ENCODE results near the gene SGPP2. TPM values are rescaled to one million over a fixed set of nuclear protein-coding genes. Genes with fewer than 3 reads are reported as not detected.

The SGPP2 gene
- total RNA-seq, 1 donor from 2014 or later: 22.4 TPM

DNA sequence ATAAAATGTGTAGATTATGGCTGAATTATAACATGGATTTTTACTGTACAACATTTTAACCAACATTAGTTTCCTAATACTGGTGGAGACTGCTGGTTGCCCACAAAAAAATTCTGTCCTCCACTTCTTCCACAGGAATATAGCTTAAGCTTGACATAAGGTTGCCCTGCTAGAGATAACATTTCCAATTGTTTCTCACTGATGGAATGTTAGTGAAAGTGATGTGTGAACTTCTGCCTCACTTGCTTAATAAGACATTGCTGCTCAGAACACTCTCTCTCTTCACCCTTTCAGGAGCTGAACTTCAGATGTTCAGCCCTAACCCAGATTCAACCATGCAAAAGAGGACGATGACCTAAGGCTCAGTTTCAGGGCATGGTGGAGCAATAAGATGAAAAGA lies 2.7 kb upstream of the SGPP2 start:
- H3K27ac Mint-ChIP-seq: no peak overlapping the region
- H3K36me3 Mint-ChIP-seq: no peaks in the 10 kb centered on the region
- TF ChIP-seq, protein P1, sequence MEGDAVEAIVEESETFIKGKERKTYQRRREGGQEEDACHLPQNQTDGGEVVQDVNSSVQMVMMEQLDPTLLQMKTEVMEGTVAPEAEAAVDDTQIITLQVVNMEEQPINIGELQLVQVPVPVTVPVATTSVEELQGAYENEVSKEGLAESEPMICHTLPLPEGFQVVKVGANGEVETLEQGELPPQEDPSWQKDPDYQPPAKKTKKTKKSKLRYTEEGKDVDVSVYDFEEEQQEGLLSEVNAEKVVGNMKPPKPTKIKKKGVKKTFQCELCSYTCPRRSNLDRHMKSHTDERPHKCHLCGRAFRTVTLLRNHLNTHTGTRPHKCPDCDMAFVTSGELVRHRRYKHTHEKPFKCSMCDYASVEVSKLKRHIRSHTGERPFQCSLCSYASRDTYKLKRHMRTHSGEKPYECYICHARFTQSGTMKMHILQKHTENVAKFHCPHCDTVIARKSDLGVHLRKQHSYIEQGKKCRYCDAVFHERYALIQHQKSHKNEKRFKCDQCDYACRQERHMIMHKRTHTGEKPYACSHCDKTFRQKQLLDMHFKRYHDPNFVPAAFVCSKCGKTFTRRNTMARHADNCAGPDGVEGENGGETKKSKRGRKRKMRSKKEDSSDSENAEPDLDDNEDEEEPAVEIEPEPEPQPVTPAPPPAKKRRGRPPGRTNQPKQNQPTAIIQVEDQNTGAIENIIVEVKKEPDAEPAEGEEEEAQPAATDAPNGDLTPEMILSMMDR (conservative IDR thresholded peaks at IDR 0.05): no peak
- no peak overlapping the region for H3K4me3 Mint-ChIP-seq
- no peaks in the 10 kb centered on the region for H3K9me3 Mint-ChIP-seq
- no peak for DNase-seq (ENCODE audit: extremely low spot score, unreplicated experiment)
- peaks cover 12% of the 10 kb centered on the region for H3K4me1 Mint-ChIP-seq (ENCODE audit: unreplicated experiment)
- peaks cover 56% of the 10 kb centered on the region for H3K27me3 Mint-ChIP-seq

DNA sequence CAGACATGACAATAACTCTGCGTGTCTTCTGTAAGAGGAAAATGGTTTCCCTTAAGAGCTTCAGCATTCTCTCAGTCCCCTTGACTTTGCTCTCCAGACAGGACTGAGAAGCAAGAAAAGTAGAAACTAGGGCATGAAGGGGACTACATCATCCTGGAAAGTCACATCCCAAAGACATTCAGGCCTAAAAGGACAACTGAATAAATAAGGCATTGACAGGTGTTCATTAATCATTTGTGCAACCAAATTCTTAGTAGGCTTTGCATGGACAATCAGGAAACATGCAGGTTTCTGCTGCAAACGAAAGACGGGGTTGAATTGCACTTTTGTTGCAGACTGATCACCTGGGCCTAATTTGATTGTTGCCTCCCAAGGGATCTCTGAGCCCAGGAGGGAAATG lies 1.2 kb upstream of the SGPP2 start:
- no peaks in the 10 kb centered on the region for H3K9me3 Mint-ChIP-seq

DNA sequence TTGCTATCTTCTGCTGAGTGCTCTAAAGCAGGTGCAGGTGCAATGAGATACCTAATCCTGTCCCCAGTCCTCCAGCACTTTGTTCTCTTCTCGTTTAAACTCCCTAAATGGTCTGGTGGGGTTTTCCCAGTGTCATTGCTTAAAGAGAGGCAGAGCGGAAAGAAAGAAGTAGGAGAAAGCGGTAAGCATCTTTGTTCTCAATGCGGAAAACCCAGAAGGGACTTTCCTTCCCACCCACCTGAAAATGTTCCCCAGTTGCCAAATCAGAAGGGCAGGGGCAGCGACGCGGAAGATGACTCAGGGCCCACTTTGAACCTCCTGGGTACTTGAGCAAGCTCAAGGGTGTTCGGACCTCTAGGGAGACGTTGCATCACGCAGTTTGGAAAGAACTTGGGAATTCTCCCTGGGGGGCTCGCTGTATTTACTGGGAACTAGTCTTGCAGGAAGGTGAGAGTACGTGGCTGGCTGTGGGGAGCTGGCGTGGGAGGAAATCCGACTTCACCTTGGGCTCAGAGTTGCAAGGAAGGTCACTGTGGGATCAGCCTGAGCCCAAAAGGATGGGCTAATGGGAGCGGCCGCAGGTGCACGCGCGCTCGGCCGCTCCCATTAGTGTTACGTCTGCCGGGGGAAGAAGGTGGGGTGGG lies 589 bp upstream of the SGPP2 start:
- Mint-ChIP-seq H3K4me3 (peak overlapping the region; percentile 89), H3K27me3 (peaks cover 68% of the 10 kb centered on the region), H3K4me1 (ENCODE audit: unreplicated experiment) (peaks cover 29% of the 10 kb centered on the region), H3K36me3 (no peaks in the 10 kb centered on the region), H3K9me3 (no peaks in the 10 kb centered on the region), H3K27ac (peak overlapping the region; percentile 79)
- TF ChIP-seq, protein P1 (conservative IDR thresholded peaks at IDR 0.05): no peak
- no peak for DNase-seq (ENCODE audit: extremely low spot score, unreplicated experiment)

More for the DNA sequence above, 1.2 kb upstream of the SGPP2 start:
- Mint-ChIP-seq H3K27ac (no peak overlapping the region), H3K27me3 (peaks cover 67% of the 10 kb centered on the region), H3K36me3 (no peaks in the 10 kb centered on the region), H3K4me3 (peak overlapping the region; percentile 89), H3K4me1 (ENCODE audit: unreplicated experiment) (peaks cover 28% of the 10 kb centered on the region)
- DNase-seq (ENCODE audit: extremely low spot score, unreplicated experiment): no peak
- TF ChIP-seq, protein P1 (conservative IDR thresholded peaks at IDR 0.05): no peak

DNA sequence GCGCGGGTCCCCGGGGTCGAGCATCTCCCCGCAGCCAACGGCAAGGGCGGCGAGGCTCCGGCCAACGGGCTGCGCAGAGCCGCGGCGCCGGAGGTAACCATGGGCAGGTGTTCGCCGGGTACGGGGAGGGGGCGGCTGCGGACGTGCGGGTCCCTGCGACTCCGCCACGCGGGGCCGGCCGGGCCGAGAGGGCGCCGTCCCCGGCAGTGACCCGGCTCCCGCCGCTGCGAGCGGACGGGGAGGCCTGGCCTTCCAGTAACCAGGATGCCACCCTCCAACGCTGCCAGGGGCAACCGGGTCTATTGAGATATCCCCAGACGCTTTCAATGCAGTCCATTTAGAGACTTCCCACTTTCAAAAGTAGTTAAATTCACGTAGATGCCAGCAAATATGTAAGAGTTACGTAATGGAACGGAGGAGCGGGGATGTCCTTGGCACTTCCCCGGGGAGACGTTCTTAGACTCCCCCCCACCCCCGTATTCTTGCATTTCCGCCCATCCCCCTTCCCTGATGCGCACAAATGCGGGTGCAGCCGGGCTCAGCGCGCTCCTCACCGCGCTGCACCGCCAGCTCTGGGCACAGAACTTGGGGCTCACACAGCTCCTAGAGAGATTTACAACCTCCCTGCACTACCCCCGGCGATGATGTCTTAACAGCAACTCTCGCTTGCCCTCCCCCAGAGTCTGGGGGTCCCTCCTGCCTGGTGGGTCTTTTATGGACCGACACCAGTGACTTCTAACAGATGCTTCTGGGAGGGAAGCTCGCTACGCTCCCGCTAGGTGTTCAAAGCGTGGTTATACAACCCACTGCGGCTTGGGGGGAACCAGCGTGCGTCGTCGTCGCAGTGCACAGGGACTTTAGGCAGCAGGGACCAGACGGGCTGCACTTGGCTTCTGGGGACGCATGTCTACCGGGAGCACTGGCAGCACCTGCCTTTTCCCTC lies 657 bp downstream of the SGPP2 start:
- Mint-ChIP-seq H3K27ac (peak overlapping the region; percentile 91), H3K27me3 (peaks cover 70% of the 10 kb centered on the region), H3K9me3 (peaks cover 5% of the 10 kb centered on the region), H3K36me3 (peaks cover 5% of the 10 kb centered on the region), H3K4me1 (ENCODE audit: unreplicated experiment) (peaks cover 29% of the 10 kb centered on the region), H3K4me3 (peak overlapping the region; percentile 93)
- TF ChIP-seq, protein P1 (conservative IDR thresholded peaks at IDR 0.05): no peak
- DNase-seq (ENCODE audit: extremely low spot score, unreplicated experiment): peak; percentile 65

DNA sequence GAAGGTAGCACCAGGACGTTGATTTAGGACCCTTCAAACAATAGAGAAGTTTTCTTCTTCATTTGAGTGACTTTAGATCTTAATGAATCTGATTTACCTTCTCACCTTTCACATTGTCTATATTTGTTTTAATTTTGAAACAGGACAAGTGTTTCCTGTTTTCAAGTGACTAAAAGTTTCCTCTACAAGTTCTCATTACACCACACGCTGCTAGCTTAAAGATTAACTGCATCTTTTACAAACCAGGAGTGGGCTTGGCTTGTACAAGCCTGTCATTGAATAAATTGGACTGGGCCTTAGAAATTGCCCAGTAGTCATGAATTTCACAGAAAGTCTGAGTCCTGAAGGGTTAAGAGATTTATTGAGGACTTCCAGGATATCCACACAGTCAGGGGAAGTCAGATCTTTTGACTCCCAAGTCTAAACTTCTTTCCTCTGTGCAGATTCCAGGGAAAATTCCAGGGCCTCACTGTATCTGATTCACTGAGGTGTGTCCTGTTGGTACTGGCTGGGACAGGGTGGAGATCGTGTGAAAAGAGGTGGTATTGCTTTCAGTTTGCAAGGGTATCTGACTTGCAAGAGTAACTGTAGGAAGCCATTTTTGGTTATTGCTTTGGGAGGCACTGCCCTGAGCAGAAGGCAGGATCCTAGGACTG lies 3.4 kb downstream of the SGPP2 start:
- Mint-ChIP-seq H3K27me3 (peaks cover 54% of the 10 kb centered on the region), H3K27ac (peak overlapping the region; percentile 87), H3K4me3 (peak overlapping the region; percentile 71), H3K9me3 (peaks cover 5% of the 10 kb centered on the region), H3K36me3 (peaks cover 5% of the 10 kb centered on the region), H3K4me1 (ENCODE audit: unreplicated experiment) (peaks cover 38% of the 10 kb centered on the region)
- no peak for DNase-seq (ENCODE audit: extremely low spot score, unreplicated experiment)
- TF ChIP-seq, protein P1 (conservative IDR thresholded peaks at IDR 0.05): no peak

Measured in type B pancreatic cell (in vitro differentiated cells).